GM21381 (cell line): ENCODE results near the gene RNASE11.
"Not testable (repeated sequence)": the region's sequence is repeated elsewhere in the genome, so short reads cannot be mapped to it uniquely, and the experiment has no call there.

Experiments used
- ATAC-seq: cut with Tn5 transposase; IDR thresholded peaks from one replicate; pipeline ENCODE4 v1.9.1; 2021; ENCODE audit warnings: mild to moderate bottlenecking, moderate library complexity; ENCODE audit not compliant: unreplicated experiment

The RNASE11 gene

GRCh38 chr14:20583142-20583541 lies 4.7 kb downstream of the RNASE11 start:
- ATAC-seq = no peak

- no peak for ATAC-seq
These were observed 7.6 kb downstream of the RNASE11 start for GRCh38 chr14:20580242-20580641.

- no peak for ATAC-seq
These were observed 8.9 kb downstream of the RNASE11 start for GRCh38 chr14:20578784-20579502.

- no peak for ATAC-seq
These were observed 9.5 kb downstream of the RNASE11 start for GRCh38 chr14:20578325-20578724.

GRCh38 chr14:20572382-20572990 lies 15.3 kb downstream of the RNASE11 start:
- ATAC-seq = not testable (repeated sequence)

GRCh38 chr14:20570720-20571119 lies 17.1 kb downstream of the RNASE11 start:
- not testable (repeated sequence) for ATAC-seq

- ATAC-seq = not testable (repeated sequence)
These were observed 17.9 kb downstream of the RNASE11 start for GRCh38 chr14:20569865-20570264.

- no peak for ATAC-seq
These were observed 18.7 kb downstream of the RNASE11 start for GRCh38 chr14:20569066-20569465.

- no peak for ATAC-seq
These were observed 19.4 kb downstream of the RNASE11 start for GRCh38 chr14:20568393-20568792.

- not testable (repeated sequence) for ATAC-seq
These were observed 20.6 kb downstream of the RNASE11 start for GRCh38 chr14:20567199-20567598.

GRCh38 chr14:20564501-20564997 lies 23.3 kb downstream of the RNASE11 start:
- no peak for ATAC-seq

- ATAC-seq = no peak
These were observed 23.8 kb downstream of the RNASE11 start for GRCh38 chr14:20563971-20564370.

GRCh38 chr14:20560961-20561360 lies 26.8 kb downstream of the RNASE11 start, which contains the start of gene RNASE9:
Gene RNASE9 (minus strand): TSS chr14:20561047.
- ATAC-seq = no peak

GRCh38 chr14:20559461-20559904 lies 28.3 kb downstream of the RNASE11 start:
- ATAC-seq = no peak

GRCh38 chr14:20557212-20557542 lies 30.6 kb downstream of the RNASE11 start:
- no peak for ATAC-seq

GRCh38 chr14:20556500-20557211 lies 31.1 kb downstream of the RNASE11 start:
- ATAC-seq = no peak

- ATAC-seq = no peak
These were observed 32.0 kb downstream of the RNASE11 start for GRCh38 chr14:20555845-20556244.

GRCh38 chr14:20553024-20553423 lies 34.8 kb downstream of the RNASE11 start:
- no peak for ATAC-seq

- ATAC-seq = no peak
These were observed 36.2 kb downstream of the RNASE11 start for GRCh38 chr14:20551606-20552005.

- no peak for ATAC-seq
These were observed 36.9 kb downstream of the RNASE11 start for GRCh38 chr14:20550926-20551325.

GRCh38 chr14:20548414-20549158 lies 39.2 kb downstream of the RNASE11 start:
- no peak for ATAC-seq
